NT2/D1 (cell line): ENCODE results near the gene CEACAM21.

ENCODE experiments used
- SUZ12 ChIP-seq: IDR thresholded peaks from 2 replicates; pipeline ENCODE4 v1.6.1; 2011; ENCODE audit not compliant: insufficient read length, insufficient read depth; ENCODE audit errors: extremely low read depth
- YY1 ChIP-seq: IDR thresholded peaks from 2 replicates; pipeline ENCODE4 v1.6.1; 2011; ENCODE audit not compliant: insufficient read length, insufficient read depth
- ZNF274 ChIP-seq: IDR thresholded peaks from 2 replicates; pipeline ENCODE4 v1.6.1; 2011; ENCODE audit warnings: mild to moderate bottlenecking, low read depth, low read length

- TF ChIP-seq ZNF274 (no peak), YY1 (no peak), SUZ12 (no peak)
Observed at GRCh38 chr19:41587838-41588210, 11.9 kb downstream of the CEACAM21 start.
